Trophoblast cell (in vitro differentiated cells and primary cell): ENCODE data around the gene FIBCD1.

ENCODE experiments used
- DNase-seq, 2 donors: peaks; one replicate each; pipeline ENCODE4 v3.0.0-alpha.2; 2016
- H2AFZ ChIP-seq: 2 replicates; pipeline ENCODE4 v1.6.1; 2013; ENCODE audit warnings: low read length, moderate library complexity, mild to moderate bottlenecking; ENCODE audit not compliant: insufficient read depth, poor library complexity
- H2AK5ac ChIP-seq: 2 replicates; pipeline ENCODE4 v1.6.1; 2013; ENCODE audit warnings: mild to moderate bottlenecking, low read length
- H2BK120ac ChIP-seq: 2 replicates; pipeline ENCODE4 v1.6.1; 2013; ENCODE audit warnings: low read length, mild to moderate bottlenecking, moderate library complexity; ENCODE audit not compliant: insufficient read depth, poor library complexity
- H2BK12ac ChIP-seq: 2 replicates; pipeline ENCODE4 v1.6.1; 2013; ENCODE audit warnings: mild to moderate bottlenecking, low read length, moderate library complexity
- H2BK5ac ChIP-seq: 2 replicates; pipeline ENCODE4 v1.6.1; 2013; ENCODE audit warnings: low read length, low read depth, moderate library complexity, mild to moderate bottlenecking; ENCODE audit not compliant: poor library complexity
- H3K14ac ChIP-seq: 2 replicates; pipeline ENCODE4 v1.6.1; 2013; ENCODE audit warnings: mild to moderate bottlenecking, low read length
- H3K18ac ChIP-seq: 2 replicates; pipeline ENCODE4 v1.6.1; 2013; ENCODE audit warnings: mild to moderate bottlenecking, low read length
- H3K23ac ChIP-seq: 2 replicates; pipeline ENCODE4 v1.6.1; 2013; ENCODE audit warnings: low read length
- H3K27ac ChIP-seq: 2 replicates; pipeline ENCODE4 v1.5.1; 2013; ENCODE audit warnings: low read depth, mild to moderate bottlenecking, inconsistent platforms, low read length, moderate library complexity
- H3K27me3 ChIP-seq: 2 replicates; pipeline ENCODE4 v1.6.1; 2013; ENCODE audit warnings: inconsistent platforms, mild to moderate bottlenecking, low read length, moderate library complexity; ENCODE audit not compliant: insufficient read depth
- H3K36me3 ChIP-seq, 2 experiments: 1 replicate in 1 of 2; 2 replicates in 1 of 2; pipeline ENCODE4 v1.6.1; 2013; ENCODE audit warnings: low read length in 2 of 2, mild to moderate bottlenecking in 2 of 2, moderate library complexity in 1 of 2; ENCODE audit not compliant: insufficient read depth in 2 of 2, control insufficient read depth in 1 of 2
- H3K4ac ChIP-seq: 2 replicates; pipeline ENCODE4 v1.6.1; 2013; ENCODE audit warnings: low read depth, mild to moderate bottlenecking, low read length, moderate library complexity
- H3K4me1 ChIP-seq, 2 experiments: 1 replicate in 1 of 2; 2 replicates in 1 of 2; pipeline ENCODE4 v1.6.1; 2013; ENCODE audit warnings: low read length in 2 of 2, mild to moderate bottlenecking in 2 of 2, moderate library complexity in 1 of 2; ENCODE audit not compliant: insufficient read depth in 2 of 2, control insufficient read depth in 1 of 2
- H3K4me2 ChIP-seq: 2 replicates; pipeline ENCODE4 v1.6.1; 2013; ENCODE audit warnings: inconsistent platforms, mild to moderate bottlenecking, low read length, moderate library complexity
- H3K4me3 ChIP-seq: 2 replicates; pipeline ENCODE4 v1.5.1; 2013; ENCODE audit warnings: mild to moderate bottlenecking, low read depth, low read length, inconsistent platforms
- H3K79me1 ChIP-seq: one replicate; pipeline ENCODE4 v1.6.1; 2013; ENCODE audit warnings: low read length
- H3K79me2 ChIP-seq: 2 replicates; pipeline ENCODE4 v1.6.1; 2013; ENCODE audit warnings: low read length, mild to moderate bottlenecking; ENCODE audit not compliant: control insufficient read depth, insufficient read depth, poor library complexity
- H3K9ac ChIP-seq: 2 replicates; pipeline ENCODE4 v1.6.1; 2013; ENCODE audit warnings: mild to moderate bottlenecking, low read length
- H3K9me3 ChIP-seq: 2 replicates; pipeline ENCODE4 v1.6.1; 2013; ENCODE audit warnings: low read depth, mild to moderate bottlenecking, control low read depth, inconsistent platforms, low read length; ENCODE audit not compliant: insufficient read depth
- H4K12ac ChIP-seq: 2 replicates; pipeline ENCODE4 v1.6.1; 2013; ENCODE audit warnings: low read depth, mild to moderate bottlenecking, low read length, moderate library complexity
- H4K8ac ChIP-seq: 2 replicates; pipeline ENCODE4 v1.6.1; 2013; ENCODE audit warnings: low read depth, mild to moderate bottlenecking, low read length, moderate library complexity
- H4K91ac ChIP-seq: one replicate; pipeline ENCODE4 v1.6.1; 2013; ENCODE audit warnings: low read depth, mild to moderate bottlenecking, low read length, moderate library complexity
- WGBS: extraction: QIAGEN DNeasy Blood & Tissue Kit; methylation state at CpG from one replicate; pipeline ENCODE4 v1.1.7; 2013; ENCODE audit warnings: missing lambda C conversion rate; ENCODE audit not compliant: insufficient read length, insufficient coverage; ENCODE audit errors: extremely low coverage; 5-methylcytosine and 5-hydroxymethylcytosine counted together

Gene FIBCD1

GRCh38 chr9:130900701-130901497 lies 38.1 kb downstream of the FIBCD1 start:
- H3K4me1 ChIP-seq: no peaks in the 10 kb centered on the region
- no peaks in the 10 kb centered on the region for H3K79me1 ChIP-seq
- H2AFZ ChIP-seq: no peak overlapping the region
- H3K9ac ChIP-seq: no peak overlapping the region
- no peaks in the 10 kb centered on the region for H3K79me2 ChIP-seq
- H2BK12ac ChIP-seq: no peak overlapping the region
- no peaks in the 10 kb centered on the region for H3K9me3 ChIP-seq
- H3K4me2 ChIP-seq: no peak overlapping the region
- H4K91ac ChIP-seq: no peak overlapping the region
- H3K27ac ChIP-seq: no peak overlapping the region
- no CpG with 5 or more reads among the region's 17 CpGs for WGBS
- no peak overlapping the region for H4K8ac ChIP-seq
- H3K18ac ChIP-seq: no peak overlapping the region
- no peak overlapping the region for H3K14ac ChIP-seq
- H2BK5ac ChIP-seq: no peak overlapping the region
- no peak overlapping the region for H2BK120ac ChIP-seq
- no peak overlapping the region for H2AK5ac ChIP-seq
- H3K23ac ChIP-seq: no peak overlapping the region
- no peak overlapping the region for H4K12ac ChIP-seq
- H3K27me3 ChIP-seq: no peaks in the 10 kb centered on the region
- no peak overlapping the region for H3K4ac ChIP-seq
- DNase-seq: no peak
- H3K4me3 ChIP-seq: no peak overlapping the region
- no peaks in the 10 kb centered on the region for H3K36me3 ChIP-seq

DNA sequence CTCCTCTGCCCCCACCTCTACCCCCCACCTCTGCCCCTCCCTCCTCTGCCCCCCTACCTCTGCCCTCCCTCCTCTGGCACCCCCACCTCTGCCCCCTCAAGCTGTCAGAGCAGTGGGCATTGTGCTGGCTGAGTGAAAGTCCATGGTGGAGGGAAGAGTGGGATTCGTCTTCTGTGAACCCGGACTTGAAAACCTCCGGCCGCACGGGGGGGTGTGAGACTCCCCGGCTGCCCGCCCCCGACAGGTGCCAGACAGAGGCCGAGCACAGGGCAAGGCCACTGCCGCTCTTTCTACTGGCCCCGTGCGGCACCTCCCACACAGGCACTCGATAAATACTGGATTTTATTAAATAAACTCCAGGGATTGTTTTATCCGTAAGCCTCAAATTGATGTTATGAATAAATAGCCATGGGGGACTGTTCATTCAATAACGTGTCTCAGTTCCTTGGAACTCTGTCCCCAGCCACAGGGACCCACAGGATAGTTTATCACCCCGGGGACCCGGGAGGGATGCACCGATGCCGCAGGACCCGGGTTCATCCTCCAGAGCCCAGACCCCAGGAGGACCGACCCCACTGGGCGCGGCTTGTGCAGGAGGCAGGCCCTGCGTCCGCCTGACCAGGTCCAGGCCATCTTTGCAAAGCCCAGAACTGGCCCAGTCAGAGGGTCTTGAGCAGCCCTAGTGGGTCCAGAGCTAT lies 39.8 kb downstream of the FIBCD1 start:
- Histone ChIP-seq H3K27ac (no peak overlapping the region), H2BK12ac (no peak overlapping the region), H3K9me3 (no peaks in the 10 kb centered on the region), H3K9ac (no peak overlapping the region), H3K36me3 (no peaks in the 10 kb centered on the region), H3K79me1 (no peaks in the 10 kb centered on the region), H3K4me3 (peak overlapping the region; percentile 23), H2BK120ac (no peak overlapping the region), H2AK5ac (no peak overlapping the region), H4K8ac (no peak overlapping the region), H2BK5ac (no peak overlapping the region), H3K23ac (no peak overlapping the region), H3K14ac (no peak overlapping the region), H3K18ac (no peak overlapping the region), H3K4me1 (no peaks in the 10 kb centered on the region), H3K27me3 (no peaks in the 10 kb centered on the region), H2AFZ (no peak overlapping the region), H4K12ac (no peak overlapping the region), H3K4me2 (no peak overlapping the region), H4K91ac (no peak overlapping the region), H3K79me2 (no peaks in the 10 kb centered on the region), H3K4ac (no peak overlapping the region)
- no CpG with 5 or more reads among the region's 25 CpGs for WGBS
- DNase-seq: no peak

DNA sequence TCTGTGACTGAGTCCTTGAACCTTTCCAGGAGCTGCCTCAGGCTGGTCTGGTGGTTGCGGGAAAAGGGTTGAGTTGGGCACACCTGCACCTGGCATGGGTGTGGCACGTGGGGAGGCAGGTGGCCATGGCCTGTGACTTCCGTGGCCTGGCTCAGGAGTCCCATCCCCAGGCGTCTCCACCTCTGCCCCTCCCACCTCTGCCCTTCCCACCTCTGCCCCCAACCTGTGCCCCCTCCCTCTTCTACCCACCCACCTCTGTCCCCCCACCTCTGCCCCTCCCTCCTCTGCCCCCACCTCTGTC lies 40.5 kb downstream of the FIBCD1 start:
- no peak overlapping the region for H3K14ac ChIP-seq
- no peak overlapping the region for H3K4me2 ChIP-seq
- no peaks in the 10 kb centered on the region for H3K79me1 ChIP-seq
- H2AFZ ChIP-seq: no peak overlapping the region
- peaks cover 0 to 4% of the 10 kb centered on the region in 2 experiments for H3K36me3 ChIP-seq
- no peak overlapping the region for H2AK5ac ChIP-seq
- no peak overlapping the region for H4K12ac ChIP-seq
- H2BK5ac ChIP-seq: no peak overlapping the region
- H3K27ac ChIP-seq: no peak overlapping the region
- H2BK120ac ChIP-seq: no peak overlapping the region
- H4K91ac ChIP-seq: no peak overlapping the region
- no peak overlapping the region for H3K4me3 ChIP-seq
- H3K9ac ChIP-seq: no peak overlapping the region
- no peak overlapping the region for H2BK12ac ChIP-seq
- no peaks in the 10 kb centered on the region for H3K9me3 ChIP-seq
- no peak overlapping the region for H3K18ac ChIP-seq
- no peaks in the 10 kb centered on the region for H3K4me1 ChIP-seq
- DNase-seq: no peak
- no CpG with 5 or more reads among the region's 4 CpGs for WGBS
- H3K23ac ChIP-seq: no peak overlapping the region
- H3K79me2 ChIP-seq: no peaks in the 10 kb centered on the region
- H3K27me3 ChIP-seq: no peaks in the 10 kb centered on the region
- no peak overlapping the region for H4K8ac ChIP-seq
- H3K4ac ChIP-seq: no peak overlapping the region

DNA sequence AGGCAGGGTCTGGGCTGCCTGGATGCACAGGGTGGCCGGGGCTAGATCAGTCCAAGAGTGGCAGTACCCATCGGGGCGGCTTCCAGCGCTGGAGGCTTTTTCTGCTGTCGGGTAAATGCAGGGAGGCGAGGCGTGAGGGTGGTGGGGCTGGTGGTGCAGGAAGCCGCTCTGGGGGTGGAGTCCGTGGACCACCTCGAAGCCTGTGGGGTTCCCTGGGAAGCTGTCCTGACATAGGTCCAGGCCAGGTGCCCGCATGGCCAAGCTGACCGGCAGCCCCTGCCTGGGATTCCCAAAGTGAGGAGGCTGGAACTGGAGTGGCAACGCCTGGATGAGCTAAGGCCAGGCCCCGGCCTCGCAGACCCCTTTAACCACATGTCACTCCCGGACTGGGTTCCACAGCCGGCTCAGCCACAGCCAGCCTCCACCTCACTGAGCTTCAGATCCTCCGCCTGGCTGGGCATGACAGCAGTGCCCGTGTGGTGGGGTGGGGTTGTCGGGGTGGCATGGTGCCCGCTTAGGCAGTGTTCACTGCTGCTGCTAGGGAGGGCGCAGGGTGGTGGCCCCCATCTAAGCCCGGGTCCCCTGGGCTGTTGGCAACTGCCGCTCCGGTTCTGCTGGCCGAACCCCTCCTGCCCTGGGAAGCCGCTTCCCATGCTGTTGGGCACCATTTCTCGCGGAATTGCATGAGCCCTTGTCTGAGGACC lies 41.0 kb downstream of the FIBCD1 start:
- Histone ChIP-seq H2BK12ac (no peak overlapping the region), H2AK5ac (no peak overlapping the region), H3K27ac (no peak overlapping the region), H3K4me3 (no peak overlapping the region), H3K14ac (no peak overlapping the region), H4K8ac (no peak overlapping the region), H3K9me3 (no peaks in the 10 kb centered on the region), H2AFZ (no peak overlapping the region), H2BK120ac (no peak overlapping the region), H3K23ac (no peak overlapping the region), H3K4me2 (no peak overlapping the region), H2BK5ac (no peak overlapping the region), H3K9ac (no peak overlapping the region), H3K79me1 (no peaks in the 10 kb centered on the region), H4K12ac (no peak overlapping the region), H3K4me1 (no peaks in the 10 kb centered on the region), H3K36me3 (peaks cover 0 to 9% of the 10 kb centered on the region in 2 experiments), H3K4ac (no peak overlapping the region), H3K79me2 (no peaks in the 10 kb centered on the region), H4K91ac (no peak overlapping the region), H3K27me3 (no peaks in the 10 kb centered on the region), H3K18ac (no peak overlapping the region)
- DNase-seq: no peak
- WGBS: no CpG with 5 or more reads among the region's 29 CpGs
